GM10266 (cell line): Measurements from ENCODE around the gene ZNF425.

Experiments used
- DNase-seq: peaks from one replicate; pipeline ENCODE4 v3.0.0; 2012; ENCODE audit errors: extremely low spot score
- CTCF ChIP-seq: IDR thresholded peaks from 2 replicates; pipeline ENCODE4 v1.5.1; 2012; ENCODE audit warnings: mild to moderate bottlenecking, low read depth; ENCODE audit not compliant: control insufficient read depth, insufficient read depth; ENCODE audit errors: missing control alignments

The ZNF425 gene

GRCh38 chr7:149141893-149142292 is 15.8 kb upstream of the ZNF425 start:
- no peak for DNase-seq
- no peak for TF ChIP-seq CTCF

- DNase-seq: no peak
- no peak for TF ChIP-seq CTCF
Observed at GRCh38 chr7:149140831-149141230, 14.7 kb upstream of the ZNF425 start.

- TF ChIP-seq CTCF: no peak
- DNase-seq: no peak
Observed at GRCh38 chr7:149136118-149136517, 10.0 kb upstream of the ZNF425 start.

- no peak for DNase-seq
- no peak for TF ChIP-seq CTCF
Observed at GRCh38 chr7:149133028-149133710, 7.0 kb upstream of the ZNF425 start.

- no peak for TF ChIP-seq CTCF
- no peak for DNase-seq
Observed at GRCh38 chr7:149130572-149131198, 4.6 kb upstream of the ZNF425 start.

- peak; percentile 84 for DNase-seq
- TF ChIP-seq CTCF: no peak
Observed at GRCh38 chr7:149126662-149127266, 640 bp upstream of the ZNF425 start.

- no peak for DNase-seq
- TF ChIP-seq CTCF: no peak
Observed at GRCh38 chr7:149125189-149125862, 798 bp downstream of the ZNF425 start.
